Measurements from ENCODE around the gene TOMM40. TPM values are rescaled to one million over a fixed set of nuclear protein-coding genes. Genes with fewer than 3 reads are reported as not detected.
"Not testable (repeated sequence)": the region's sequence is repeated elsewhere in the genome, so short reads cannot be mapped to it uniquely, and the experiment has no call there.

Gene TOMM40
- total and polyA plus RNA-seq, 4 donors = 27.0 to 34.4 (median 30.6) TPM

- DNase-seq (ENCODE audit: low spot score) = peak; percentile 75
- no peak overlapping the region for H3K4me3 ChIP-seq (ENCODE audit: low read depth in 1 of 3, low read length in 3 of 3)
- WGBS = 15% methylated on average over 8 of the region's 8 CpGs
Observed at GRCh38 chr19:44925114-44925891, 34.2 kb downstream of the TOMM40 start.

GRCh38 chr19:44926245-44927077 is 35.4 kb downstream of the TOMM40 start:
- WGBS = 29% methylated on average over 18 of the region's 19 CpGs
- Histone ChIP-seq H3K27ac (ENCODE audit: low read depth in 1 of 2, low read length in 2 of 2) (peak overlapping the region; percentile 94 to 95), H3K4me3 (ENCODE audit: low read depth in 1 of 3, low read length in 3 of 3) (peak overlapping the region in 2 of 3 donors; percentile 38 to 63)

More at GRCh38 chr19:44925114-44925891, 34.2 kb downstream of the TOMM40 start:
- Histone ChIP-seq H3K36me3 (ENCODE audit: control insufficient read depth in 4 of 4, insufficient read depth in 3 of 4, low read depth in 1 of 4, low read length in 3 of 4) (no peaks in the 10 kb centered on the region), H3K27ac (ENCODE audit: low read depth in 1 of 2, low read length in 2 of 2) (peak overlapping the region; percentile 94 to 95), H3K4me1 (ENCODE audit: control insufficient read depth in 4 of 4, insufficient read depth in 4 of 4, low read length in 3 of 4) (peaks cover 22 to 54% (median 43%) of the 10 kb centered on the region in 4 donors), H3K9ac (ENCODE audit: low read depth in 1 of 2, low read length in 2 of 2) (no peak overlapping the region), H3K27me3 (ENCODE audit: control insufficient read depth in 4 of 4, insufficient read depth in 4 of 4, low read length in 3 of 4) (no peaks in the 10 kb centered on the region), H3K9me3 (ENCODE audit: control insufficient read depth in 4 of 4, low read length in 3 of 4) (no peaks in the 10 kb centered on the region)
- TF ChIP-seq SP1 (IDR thresholded peaks at IDR 0.05) = peak; percentile 89
- TF ChIP-seq YY1 (IDR thresholded peaks at IDR 0.05) = peak; percentile 52
- TF ChIP-seq RAD21 (IDR thresholded peaks at IDR 0.05) = peak; percentile 27 to 68
- TF ChIP-seq GABPA (IDR thresholded peaks at IDR 0.05 in 1 of 2, conservative IDR thresholded peaks at IDR 0.05 in 1 of 2) = no peak
- TF ChIP-seq RXRA (IDR thresholded peaks at IDR 0.05) = peak; percentile 98 to 99
- TF ChIP-seq FOXA2 (IDR thresholded peaks at IDR 0.05) = peak; percentile 31
- no peak for TF ChIP-seq TAF1 (conservative IDR thresholded peaks at IDR 0.05)
- TF ChIP-seq MAX (IDR thresholded peaks at IDR 0.05) = peak; percentile 88
- peak; percentile 38 for TF ChIP-seq ATF3 (IDR thresholded peaks at IDR 0.05)
- no peak for TF ChIP-seq FOXA1 (IDR thresholded peaks at IDR 0.05)
- peak; percentile 39 for TF ChIP-seq REST (IDR thresholded peaks at IDR 0.05)
- TF ChIP-seq ZBTB33 (IDR thresholded peaks at IDR 0.05) = peak; percentile 82
- TF ChIP-seq CTCF (IDR thresholded peaks at IDR 0.05; ENCODE audit: low read depth, low read length, missing input control) = no peak
- peak; percentile 79 to 86 for TF ChIP-seq HNF4A (conservative IDR thresholded peaks at IDR 0.05)
- TF ChIP-seq JUND (IDR thresholded peaks at IDR 0.05) = peak in 1 of 2 donors; percentile 80
- peak; percentile 36 for TF ChIP-seq HNF4G (IDR thresholded peaks at IDR 0.05)
- TF ChIP-seq EGR1 (IDR thresholded peaks at IDR 0.05; ENCODE audit: low read depth in 2 of 2) = peak in 1 of 2 donors; percentile 65
- peak; percentile 63 for TF ChIP-seq NR2F2 (IDR thresholded peaks at IDR 0.05)

More at GRCh38 chr19:44926245-44927077, 35.4 kb downstream of the TOMM40 start:
- not testable (repeated sequence) for H3K36me3 ChIP-seq (ENCODE audit: control insufficient read depth in 4 of 4, insufficient read depth in 3 of 4, low read depth in 1 of 4, low read length in 3 of 4); H3K27me3 ChIP-seq (ENCODE audit: control insufficient read depth in 4 of 4, insufficient read depth in 4 of 4, low read length in 3 of 4); H3K9me3 ChIP-seq (ENCODE audit: control insufficient read depth in 4 of 4, low read length in 3 of 4); DNase-seq (ENCODE audit: low spot score)
- peaks cover 25 to 63% (median 46%) of the 10 kb centered on the region in 4 donors for H3K4me1 ChIP-seq (ENCODE audit: control insufficient read depth in 4 of 4, insufficient read depth in 4 of 4, low read length in 3 of 4)
- peak overlapping the region in 1 of 2 donors; percentile 59 for H3K9ac ChIP-seq (ENCODE audit: low read depth in 1 of 2, low read length in 2 of 2)
